Measurements from ENCODE around the gene SERPINA1.
A peak's percentile ranks its signal among the peaks of the same experiment; 100 is the strongest.
"Not testable (repeated sequence)": the region's sequence is repeated elsewhere in the genome, so short reads cannot be mapped to it uniquely, and the experiment has no call there.

The SERPINA1 gene

GRCh38 chr14:94388384-94389103 lies at the start of gene SERPINA1:
TSS of gene SERPINA1 (minus strand) at chr14:94388602. CDS start at chr14:94383237, 5,365 bp downstream.
- DNase-seq = no peak

- DNase-seq = no peak
Observed at GRCh38 chr14:94428610-94429009, 40.2 kb upstream of the SERPINA1 start.

- no peak for DNase-seq
Observed at GRCh38 chr14:94427016-94427613, 38.7 kb upstream of the SERPINA1 start.

GRCh38 chr14:94426526-94426925 lies 38.1 kb upstream of the SERPINA1 start:
- DNase-seq = no peak

GRCh38 chr14:94424371-94424770 lies 36.0 kb upstream of the SERPINA1 start:
- no peak for DNase-seq

GRCh38 chr14:94423453-94424056 lies 35.2 kb upstream of the SERPINA1 start:
- DNase-seq = peak; percentile 40 to 49

GRCh38 chr14:94421316-94421715 lies 32.9 kb upstream of the SERPINA1 start:
- no peak for DNase-seq

- DNase-seq = not testable (repeated sequence)
Observed at GRCh38 chr14:94417497-94418205, 29.2 kb upstream of the SERPINA1 start.

- DNase-seq = no peak
Observed at GRCh38 chr14:94412671-94413638, 24.6 kb upstream of the SERPINA1 start.

GRCh38 chr14:94411638-94412037 lies 23.2 kb upstream of the SERPINA1 start:
- no peak for DNase-seq

GRCh38 chr14:94409430-94409829 lies 21.0 kb upstream of the SERPINA1 start:
- DNase-seq = not testable (repeated sequence)

- DNase-seq = no peak
Observed at GRCh38 chr14:94408546-94409095, 20.2 kb upstream of the SERPINA1 start.

GRCh38 chr14:94407906-94408305 lies 19.5 kb upstream of the SERPINA1 start:
- DNase-seq = no peak

GRCh38 chr14:94406910-94407309 lies 18.5 kb upstream of the SERPINA1 start:
- no peak for DNase-seq

GRCh38 chr14:94405486-94405885 lies 17.1 kb upstream of the SERPINA1 start:
- DNase-seq = no peak

- no peak for DNase-seq
Observed at GRCh38 chr14:94404561-94404960, 16.2 kb upstream of the SERPINA1 start.

GRCh38 chr14:94403312-94403932 lies 15.0 kb upstream of the SERPINA1 start:
- DNase-seq = no peak

- no peak for DNase-seq
Observed at GRCh38 chr14:94401083-94401482, 12.7 kb upstream of the SERPINA1 start.

- no peak for DNase-seq
Observed at GRCh38 chr14:94400422-94400841, 12.0 kb upstream of the SERPINA1 start.

- no peak for DNase-seq
Observed at GRCh38 chr14:94398536-94398935, 10.1 kb upstream of the SERPINA1 start.

- no peak for DNase-seq
Observed at GRCh38 chr14:94398182-94398479, 9.7 kb upstream of the SERPINA1 start.

All from stimulated activated CD4-positive, alpha-beta T cell treated with anti-CD3 and anti-CD28 coated beads, Interleukin-2, amount 100 ng/mL, for 48 hours (primary cell).